ENCODE data around the gene AXL. TPM values are rescaled to one million over a fixed set of nuclear protein-coding genes. Genes with fewer than 3 reads are reported as not detected.

The AXL gene
- total RNA-seq, 1 donor, result 368 TPM

DNA sequence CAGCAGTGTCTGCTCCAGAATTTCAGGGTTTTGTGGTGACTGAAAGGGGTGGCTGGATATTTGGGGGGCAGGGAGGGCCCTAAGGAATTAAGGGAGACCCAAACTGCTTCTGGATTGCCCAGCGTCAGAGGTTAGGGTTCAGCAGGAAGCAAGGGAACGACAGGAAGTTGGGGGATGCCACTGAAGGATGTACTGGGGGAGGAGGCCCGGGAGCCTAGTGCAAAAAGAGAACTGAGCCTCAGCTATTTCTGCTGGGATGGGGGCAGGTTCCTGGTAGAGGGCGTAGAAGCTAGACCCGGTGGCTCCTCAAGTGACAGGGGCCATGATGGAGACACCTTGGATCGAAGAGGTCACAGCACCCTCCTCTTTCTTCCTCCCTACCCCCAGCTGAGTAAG, 24.9 kb upstream of the AXL start:
- H3K4me2 ChIP-seq (ENCODE audit: insufficient read depth, low read length), result no peak overlapping the region
- H3K4me1 ChIP-seq (ENCODE audit: insufficient read depth, low read length), result no peaks in the 10 kb centered on the region
- TF ChIP-seq, protein P1, sequence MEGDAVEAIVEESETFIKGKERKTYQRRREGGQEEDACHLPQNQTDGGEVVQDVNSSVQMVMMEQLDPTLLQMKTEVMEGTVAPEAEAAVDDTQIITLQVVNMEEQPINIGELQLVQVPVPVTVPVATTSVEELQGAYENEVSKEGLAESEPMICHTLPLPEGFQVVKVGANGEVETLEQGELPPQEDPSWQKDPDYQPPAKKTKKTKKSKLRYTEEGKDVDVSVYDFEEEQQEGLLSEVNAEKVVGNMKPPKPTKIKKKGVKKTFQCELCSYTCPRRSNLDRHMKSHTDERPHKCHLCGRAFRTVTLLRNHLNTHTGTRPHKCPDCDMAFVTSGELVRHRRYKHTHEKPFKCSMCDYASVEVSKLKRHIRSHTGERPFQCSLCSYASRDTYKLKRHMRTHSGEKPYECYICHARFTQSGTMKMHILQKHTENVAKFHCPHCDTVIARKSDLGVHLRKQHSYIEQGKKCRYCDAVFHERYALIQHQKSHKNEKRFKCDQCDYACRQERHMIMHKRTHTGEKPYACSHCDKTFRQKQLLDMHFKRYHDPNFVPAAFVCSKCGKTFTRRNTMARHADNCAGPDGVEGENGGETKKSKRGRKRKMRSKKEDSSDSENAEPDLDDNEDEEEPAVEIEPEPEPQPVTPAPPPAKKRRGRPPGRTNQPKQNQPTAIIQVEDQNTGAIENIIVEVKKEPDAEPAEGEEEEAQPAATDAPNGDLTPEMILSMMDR (IDR thresholded peaks at IDR 0.05; ENCODE audit: extremely low read depth, low read depth, low read length), result no peak
- H3K79me2 ChIP-seq (ENCODE audit: insufficient read depth, low read length), result no peaks in the 10 kb centered on the region
- H3K4me3 ChIP-seq (ENCODE audit: insufficient read depth, low read length), result no peak overlapping the region
- no peaks in the 10 kb centered on the region for H3K36me3 ChIP-seq (ENCODE audit: insufficient read depth, low read length)
- no peaks in the 10 kb centered on the region for H3K9me3 ChIP-seq (ENCODE audit: low read depth, low read length)
- H4K20me1 ChIP-seq (ENCODE audit: insufficient read depth, low read length), result no peaks in the 10 kb centered on the region
- peak; percentile 77 for DNase-seq (ENCODE audit: insufficient read length, low spot score, missing footprints)
- peaks cover 56% of the 10 kb centered on the region for H3K27me3 ChIP-seq (ENCODE audit: insufficient read depth, low read length)
- no peak overlapping the region for H3K27ac ChIP-seq (ENCODE audit: low read depth, low read length)
- no peak overlapping the region for H2AFZ ChIP-seq (ENCODE audit: low read length)

DNA sequence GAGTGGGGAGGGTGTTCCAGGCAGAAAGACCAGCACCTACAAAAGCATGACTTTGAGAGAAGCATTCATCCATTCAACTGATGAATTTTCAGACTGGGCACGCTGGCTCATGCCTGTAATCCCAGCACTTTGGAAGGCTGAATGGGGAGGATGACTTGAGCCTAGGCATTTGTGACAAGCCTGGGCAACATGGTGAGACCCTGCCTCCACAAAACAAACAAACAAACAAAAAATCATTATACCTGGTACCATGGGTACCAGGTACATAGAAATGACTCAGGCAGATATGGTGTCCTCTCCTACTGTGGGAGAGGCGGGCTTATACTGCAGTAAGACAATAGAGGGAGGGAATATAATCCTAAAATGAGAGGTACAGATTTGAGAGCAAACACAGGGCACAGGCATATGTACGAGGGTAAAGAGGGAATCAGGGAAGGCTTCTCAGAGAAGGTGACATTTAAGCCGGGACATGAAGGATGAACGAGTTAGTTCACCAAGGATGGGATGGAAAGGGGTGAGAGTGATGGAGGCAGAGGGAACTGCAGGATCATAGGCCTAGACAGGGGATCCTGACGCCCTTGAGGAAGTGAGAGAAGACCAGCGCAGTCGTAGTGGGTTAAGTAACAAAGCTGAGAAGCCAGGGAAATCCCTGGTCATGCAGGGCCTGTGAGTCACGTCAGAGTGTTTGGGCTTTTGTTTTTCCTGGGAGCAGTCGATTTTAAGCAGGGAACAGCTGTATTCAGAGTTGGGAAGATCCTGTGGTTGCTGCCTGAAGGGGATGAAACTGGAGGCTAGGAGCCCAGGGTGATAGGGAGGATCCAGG, 23.1 kb upstream of the AXL start:
- H3K27me3 ChIP-seq (ENCODE audit: insufficient read depth, low read length), result peaks cover 45% of the 10 kb centered on the region
- DNase-seq (ENCODE audit: insufficient read length, low spot score, missing footprints), result peak; percentile 91
- H3K4me3 ChIP-seq (ENCODE audit: insufficient read depth, low read length), result no peak overlapping the region
- H3K27ac ChIP-seq (ENCODE audit: low read depth, low read length), result no peak overlapping the region
- TF ChIP-seq, protein P1 (IDR thresholded peaks at IDR 0.05; ENCODE audit: extremely low read depth, low read depth, low read length), result no peak
- H3K4me1 ChIP-seq (ENCODE audit: insufficient read depth, low read length), result no peaks in the 10 kb centered on the region
- H3K9me3 ChIP-seq (ENCODE audit: low read depth, low read length), result no peaks in the 10 kb centered on the region
- H3K36me3 ChIP-seq (ENCODE audit: insufficient read depth, low read length), result no peaks in the 10 kb centered on the region
- peak overlapping the region; percentile 15 for H2AFZ ChIP-seq (ENCODE audit: low read length)
- H3K79me2 ChIP-seq (ENCODE audit: insufficient read depth, low read length), result no peaks in the 10 kb centered on the region
- no peaks in the 10 kb centered on the region for H4K20me1 ChIP-seq (ENCODE audit: insufficient read depth, low read length)
- H3K4me2 ChIP-seq (ENCODE audit: insufficient read depth, low read length), result no peak overlapping the region

DNA sequence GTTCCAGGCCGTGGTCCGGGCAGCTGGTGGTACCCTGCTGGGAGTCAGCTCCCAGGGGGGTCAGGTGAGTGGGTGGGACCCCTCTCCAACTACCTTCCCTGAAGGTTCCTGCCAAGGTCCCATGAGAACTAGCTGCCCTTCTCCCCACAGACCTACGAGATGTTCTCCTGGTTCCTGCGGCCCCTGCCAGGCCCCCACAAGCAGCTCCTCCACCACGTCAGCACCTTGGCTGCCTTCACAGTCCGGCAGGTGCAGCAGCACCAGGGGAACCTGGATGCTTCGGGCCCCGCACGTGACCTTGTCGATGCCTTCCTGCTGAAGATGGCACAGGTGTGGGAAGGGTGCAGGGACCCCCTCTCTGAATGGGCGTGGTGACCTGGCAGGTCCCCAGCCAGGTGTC, 20.5 kb upstream of the AXL start:
- peaks cover 22% of the 10 kb centered on the region for H3K27me3 ChIP-seq (ENCODE audit: insufficient read depth, low read length)
- H2AFZ ChIP-seq (ENCODE audit: low read length), result no peak overlapping the region
- TF ChIP-seq, protein P1 (IDR thresholded peaks at IDR 0.05; ENCODE audit: extremely low read depth, low read depth, low read length), result no peak
- H3K9me3 ChIP-seq (ENCODE audit: low read depth, low read length), result no peaks in the 10 kb centered on the region
- H3K79me2 ChIP-seq (ENCODE audit: insufficient read depth, low read length), result no peaks in the 10 kb centered on the region
- no peaks in the 10 kb centered on the region for H4K20me1 ChIP-seq (ENCODE audit: insufficient read depth, low read length)
- peak; percentile 62 for DNase-seq (ENCODE audit: insufficient read length, low spot score, missing footprints)
- no peak overlapping the region for H3K4me2 ChIP-seq (ENCODE audit: insufficient read depth, low read length)
- H3K4me3 ChIP-seq (ENCODE audit: insufficient read depth, low read length), result no peak overlapping the region
- H3K36me3 ChIP-seq (ENCODE audit: insufficient read depth, low read length), result no peaks in the 10 kb centered on the region
- H3K4me1 ChIP-seq (ENCODE audit: insufficient read depth, low read length), result no peaks in the 10 kb centered on the region
- H3K27ac ChIP-seq (ENCODE audit: low read depth, low read length), result no peak overlapping the region

DNA sequence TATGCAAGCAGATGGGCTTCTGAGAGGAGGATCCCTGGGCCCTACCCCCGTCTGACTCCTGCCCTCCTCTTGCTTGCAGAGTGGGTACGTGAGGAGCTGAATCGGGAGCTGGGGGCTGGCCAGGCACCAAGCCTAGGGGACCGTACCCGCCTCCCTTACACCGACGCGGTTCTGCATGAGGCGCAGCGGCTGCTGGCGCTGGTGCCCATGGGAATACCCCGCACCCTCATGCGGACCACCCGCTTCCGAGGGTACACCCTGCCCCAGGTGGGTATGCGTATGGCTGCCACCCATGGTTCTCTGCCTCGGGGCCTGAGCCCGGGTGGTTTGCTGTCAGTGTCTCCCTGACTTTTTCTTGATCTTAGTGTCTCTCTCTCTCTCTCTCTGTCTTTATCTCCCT, 15.7 kb upstream of the AXL start:
- no peak overlapping the region for H3K27ac ChIP-seq (ENCODE audit: low read depth, low read length)
- no peaks in the 10 kb centered on the region for H3K79me2 ChIP-seq (ENCODE audit: insufficient read depth, low read length)
- TF ChIP-seq, protein P1 (IDR thresholded peaks at IDR 0.05; ENCODE audit: extremely low read depth, low read depth, low read length), result no peak
- H3K27me3 ChIP-seq (ENCODE audit: insufficient read depth, low read length), result peaks cover 5% of the 10 kb centered on the region
- peak; percentile 30 for DNase-seq (ENCODE audit: insufficient read length, low spot score, missing footprints)
- H3K4me2 ChIP-seq (ENCODE audit: insufficient read depth, low read length), result no peak overlapping the region
- H4K20me1 ChIP-seq (ENCODE audit: insufficient read depth, low read length), result no peaks in the 10 kb centered on the region
- H2AFZ ChIP-seq (ENCODE audit: low read length), result no peak overlapping the region
- H3K36me3 ChIP-seq (ENCODE audit: insufficient read depth, low read length), result no peaks in the 10 kb centered on the region
- no peak overlapping the region for H3K4me3 ChIP-seq (ENCODE audit: insufficient read depth, low read length)
- H3K4me1 ChIP-seq (ENCODE audit: insufficient read depth, low read length), result peaks cover 18% of the 10 kb centered on the region
- no peaks in the 10 kb centered on the region for H3K9me3 ChIP-seq (ENCODE audit: low read depth, low read length)
